Measurements from ENCODE around the gene FAM227B. TPM values are rescaled to one million over a fixed set of nuclear protein-coding genes. Genes with fewer than 3 reads are reported as not detected.
"Not testable (repeated sequence)": the region's sequence is repeated elsewhere in the genome, so short reads cannot be mapped to it uniquely, and the experiment has no call there.

FAM227B gene
- total and polyA plus RNA-seq, 10 donors = 4.1 to 7.5 (median 5.2) TPM

- DNase-seq = no peak
- no peak for TF ChIP-seq CTCF (IDR thresholded peaks at IDR 0.05 in 8 of 11, conservative IDR thresholded peaks at IDR 0.05 in 3 of 11)
- no peak for TF ChIP-seq POLR2A (IDR thresholded peaks at IDR 0.05)
- no peak for TF ChIP-seq POLR2AphosphoS5 (IDR thresholded peaks at IDR 0.05)
- intact Hi-C loops (cut with DNase I; ENCODE audit: low total_unique reads) = no loop called here
- no peaks in the 10 kb centered on the region for H3K36me3 ChIP-seq
- peaks cover 0 to 3% (median 0%) of the 10 kb centered on the region in 7 donors for H3K27me3 ChIP-seq (replicated peaks in 1 of 7)
- no peak overlapping the region for H3K4me3 ChIP-seq
- no peak overlapping the region for H3K27ac ChIP-seq
- H3K4me1 ChIP-seq = no peaks in the 10 kb centered on the region
- WGBS, 5 donors = 78 to 89% (median 82%) methylated on average over 3 of the region's 3 CpGs
- peaks cover 0 to 65% (median 39%) of the 10 kb centered on the region in 8 donors for H3K9me3 ChIP-seq
These were observed 98.8 kb downstream of the FAM227B start for GRCh38 chr15:49521802-49522201.

GRCh38 chr15:49512739-49513138 lies 107.9 kb downstream of the FAM227B start:
- intact Hi-C loops (cut with DNase I; ENCODE audit: low total_unique reads) = not testable (repeated sequence)

GRCh38 chr15:49507261-49507660 lies 113.4 kb downstream of the FAM227B start:
- Histone ChIP-seq H3K36me3 (no peaks in the 10 kb centered on the region), H3K4me1 (no peaks in the 10 kb centered on the region), H3K27me3 (replicated peaks in 1 of 7) (no peaks in the 10 kb centered on the region), H3K4me3 (no peak overlapping the region), H3K9me3 (peaks cover 0 to 6% (median 2%) of the 10 kb centered on the region in 8 donors), H3K27ac (no peak overlapping the region)
- no peak for DNase-seq
- WGBS, 5 donors = 71 to 85% (median 80%) methylated on average over 3 of the region's 3 CpGs
- TF ChIP-seq POLR2AphosphoS5 (IDR thresholded peaks at IDR 0.05) (no peak), POLR2A (IDR thresholded peaks at IDR 0.05) (no peak), CTCF (IDR thresholded peaks at IDR 0.05 in 8 of 11, conservative IDR thresholded peaks at IDR 0.05 in 3 of 11) (no peak)
- intact Hi-C loops (cut with DNase I; ENCODE audit: low total_unique reads) = no loop called here

More at GRCh38 chr15:49512739-49513138, 107.9 kb downstream of the FAM227B start:
- 87 to 92% (median 89%) methylated on average over 4 of the region's 4 CpGs for WGBS, 5 donors
- H3K9me3 ChIP-seq; H3K36me3 ChIP-seq; H3K27ac ChIP-seq; H3K4me1 ChIP-seq; H3K27me3 ChIP-seq (replicated peaks in 1 of 7); DNase-seq; H3K4me3 ChIP-seq: not testable (repeated sequence)

- Histone ChIP-seq H3K4me3 (no peak overlapping the region), H3K27me3 (replicated peaks in 1 of 7) (no peaks in the 10 kb centered on the region), H3K4me1 (no peaks in the 10 kb centered on the region), H3K36me3 (no peaks in the 10 kb centered on the region), H3K27ac (no peak overlapping the region), H3K9me3 (peaks cover 0 to 15% (median 7%) of the 10 kb centered on the region in 8 donors)
- intact Hi-C loops (cut with DNase I; ENCODE audit: low total_unique reads) = no loop called here
- TF ChIP-seq POLR2A (IDR thresholded peaks at IDR 0.05) = no peak
- TF ChIP-seq CTCF (IDR thresholded peaks at IDR 0.05 in 8 of 11, conservative IDR thresholded peaks at IDR 0.05 in 3 of 11) = no peak
- no peak for TF ChIP-seq POLR2AphosphoS5 (IDR thresholded peaks at IDR 0.05)
- DNase-seq = no peak
- 47 to 65% (median 59%) methylated on average over 1 of the region's 1 CpG for WGBS, 5 donors
These were observed 114.3 kb downstream of the FAM227B start for GRCh38 chr15:49506341-49506740.

GRCh38 chr15:49501586-49501985 lies 119.0 kb downstream of the FAM227B start:
- no peak overlapping the region for H3K4me3 ChIP-seq
- no peak overlapping the region for H3K27ac ChIP-seq
- DNase-seq = no peak
- H3K4me1 ChIP-seq = no peaks in the 10 kb centered on the region
- 61 to 87% (median 85%) methylated on average over 1 of the region's 1 CpG for WGBS, 5 donors
- no peaks in the 10 kb centered on the region for H3K36me3 ChIP-seq
- H3K27me3 ChIP-seq (replicated peaks in 1 of 7) = no peaks in the 10 kb centered on the region
- H3K9me3 ChIP-seq = peaks cover 0 to 23% (median 8%) of the 10 kb centered on the region in 8 donors
- intact Hi-C loops (cut with DNase I; ENCODE audit: low total_unique reads) = no loop called here
- TF ChIP-seq POLR2A (IDR thresholded peaks at IDR 0.05) = no peak
- no peak for TF ChIP-seq POLR2AphosphoS5 (IDR thresholded peaks at IDR 0.05)
- no peak for TF ChIP-seq CTCF (IDR thresholded peaks at IDR 0.05 in 8 of 11, conservative IDR thresholded peaks at IDR 0.05 in 3 of 11)

Measured in spleen (tissue), 11 donors.